ENCODE results near the gene PPP4R1. TPM values are rescaled to one million over a fixed set of nuclear protein-coding genes. Genes with fewer than 3 reads are reported as not detected.
A peak's percentile ranks its signal among the peaks of the same experiment; 100 is the strongest.
"Not testable (repeated sequence)": the region's sequence is repeated elsewhere in the genome, so short reads cannot be mapped to it uniquely, and the experiment has no call there.

Gene PPP4R1
- total RNA-seq, 4 donors from 2014 or later: 129 to 233 (median 186) TPM

- intact Hi-C loops (cut with DNase I): loop anchor here (10.0 kb wide), 1 partner anchor 72 kb away; no protein-coding TSS in a partner anchor
- H3K27ac ChIP-seq: peak overlapping the region; percentile 97 to 100 (median 100)
- peaks cover 0 to 10% (median 4%) of the 10 kb centered on the region in 3 donors for H3K36me3 ChIP-seq
- no peak for DNase-seq
- TF ChIP-seq POLR2A (IDR thresholded peaks at IDR 0.05) (no peak), CTCF (IDR thresholded peaks at IDR 0.05) (no peak)
- WGBS, 2 donors: 17 to 20% methylated on average over 3 of the region's 3 CpGs
- peak overlapping the region; percentile 80 to 98 (median 96) for H3K4me3 ChIP-seq
- H3K4me1 ChIP-seq: peaks cover 20 to 79% (median 20%) of the 10 kb centered on the region in 3 donors
- H3K27me3 ChIP-seq: no peaks in the 10 kb centered on the region
- H3K9me3 ChIP-seq: no peaks in the 10 kb centered on the region
Observed at GRCh38 chr18:9612977-9613376, 1.4 kb downstream of the PPP4R1 start.

GRCh38 chr18:9612215-9612830 lies 2.0 kb downstream of the PPP4R1 start:
- peak overlapping the region; percentile 97 to 100 (median 100) for H3K27ac ChIP-seq
- 32 to 43% methylated on average over 3 of the region's 3 CpGs for WGBS, 2 donors
- TF ChIP-seq CTCF (IDR thresholded peaks at IDR 0.05) (peak; percentile 18 to 84 (median 68)), POLR2A (IDR thresholded peaks at IDR 0.05) (peak in 1 of 4 donors; percentile 23)
- peak overlapping the region; percentile 80 to 98 (median 96) for H3K4me3 ChIP-seq
- no peaks in the 10 kb centered on the region for H3K9me3 ChIP-seq
- peaks cover 20 to 82% (median 20%) of the 10 kb centered on the region in 3 donors for H3K4me1 ChIP-seq
- H3K27me3 ChIP-seq: no peaks in the 10 kb centered on the region
- intact Hi-C loops (cut with DNase I): loop anchor here (10.0 kb wide), 1 partner anchor 72 kb away; no protein-coding TSS in a partner anchor
- no peak for DNase-seq
- H3K36me3 ChIP-seq: peaks cover 0 to 12% (median 4%) of the 10 kb centered on the region in 3 donors

GRCh38 chr18:9609190-9609589 lies 5.2 kb downstream of the PPP4R1 start:
- no peaks in the 10 kb centered on the region for H3K27me3 ChIP-seq
- peak overlapping the region in 1 of 4 donors; percentile 4 for H3K4me3 ChIP-seq
- peak overlapping the region; percentile 30 to 70 (median 44) for H3K27ac ChIP-seq
- 59 to 81% methylated on average over 6 to 7 of the region's 7 CpGs for WGBS, 2 donors
- TF ChIP-seq CTCF (IDR thresholded peaks at IDR 0.05): no peak
- intact Hi-C loops (cut with DNase I): no loop called here
- peaks cover 14 to 83% (median 17%) of the 10 kb centered on the region in 3 donors for H3K4me1 ChIP-seq
- H3K9me3 ChIP-seq: no peaks in the 10 kb centered on the region
- DNase-seq: no peak
- peaks cover 0 to 29% (median 4%) of the 10 kb centered on the region in 3 donors for H3K36me3 ChIP-seq

GRCh38 chr18:9608728-9609127 lies 5.6 kb downstream of the PPP4R1 start:
- Histone ChIP-seq H3K4me3 (no peak overlapping the region), H3K4me1 (peaks cover 14 to 88% (median 17%) of the 10 kb centered on the region in 3 donors), H3K9me3 (no peaks in the 10 kb centered on the region), H3K36me3 (peaks cover 0 to 29% (median 4%) of the 10 kb centered on the region in 3 donors), H3K27me3 (no peaks in the 10 kb centered on the region), H3K27ac (peak overlapping the region in 3 of 4 donors; percentile 30 to 70 (median 58))
- no peak for DNase-seq
- TF ChIP-seq CTCF (IDR thresholded peaks at IDR 0.05): no peak
- TF ChIP-seq POLR2A (IDR thresholded peaks at IDR 0.05): no peak
- 15 to 23% methylated on average over 1 of the region's 1 CpG for WGBS, 2 donors
- intact Hi-C loops (cut with DNase I): no loop called here

- H3K27ac ChIP-seq: peak overlapping the region in 3 of 4 donors; percentile 30 to 70 (median 58)
- DNase-seq: no peak
- no peak overlapping the region for H3K4me3 ChIP-seq
- H3K36me3 ChIP-seq: peaks cover 0 to 29% (median 4%) of the 10 kb centered on the region in 3 donors
- H3K9me3 ChIP-seq: no peaks in the 10 kb centered on the region
- intact Hi-C loops (cut with DNase I): no loop called here
- H3K4me1 ChIP-seq: peaks cover 14 to 90% (median 17%) of the 10 kb centered on the region in 3 donors
- TF ChIP-seq CTCF (IDR thresholded peaks at IDR 0.05) (no peak), POLR2A (IDR thresholded peaks at IDR 0.05) (no peak)
- H3K27me3 ChIP-seq: no peaks in the 10 kb centered on the region
Observed at GRCh38 chr18:9608298-9608697, 6.1 kb downstream of the PPP4R1 start.

- H3K27ac ChIP-seq; intact Hi-C loops (cut with DNase I): not testable (repeated sequence)
Observed at GRCh38 chr18:9607111-9607510, 7.2 kb downstream of the PPP4R1 start.

More at GRCh38 chr18:9607111-9607510, 7.2 kb downstream of the PPP4R1 start:
- not testable (repeated sequence) for H3K9me3 ChIP-seq, DNase-seq, H3K4me3 ChIP-seq, H3K27me3 ChIP-seq
- H3K4me1 ChIP-seq: peaks cover 8 to 78% (median 17%) of the 10 kb centered on the region in 3 donors
- peaks cover 0 to 29% (median 4%) of the 10 kb centered on the region in 3 donors for H3K36me3 ChIP-seq
- WGBS, 2 donors: 61 to 88% methylated on average over 5 of the region's 5 CpGs

All from esophagus squamous epithelium (tissue), 5 donors.